IMR-90 (cell line): ENCODE results near the gene NNMT.

Experiments
- CTCF ChIP-seq: conservative IDR thresholded peaks from 2 replicates; pipeline ENCODE4 v1.5.1; 2012; ENCODE audit warnings: mild to moderate bottlenecking, low read depth, low read length, improper control_type of control experiment
- MAFK ChIP-seq: IDR thresholded peaks from 2 replicates; pipeline ENCODE4 v1.6.1; 2012; ENCODE audit warnings: low read depth, low read length, improper control_type of control experiment
- RCOR1 ChIP-seq: IDR thresholded peaks from 2 replicates; pipeline ENCODE4 v1.6.1; 2012; ENCODE audit warnings: mild to moderate bottlenecking, low read length, improper control_type of control experiment; ENCODE audit not compliant: insufficient replicate concordance
- USF2 ChIP-seq: fragments of 150-350 bp; IDR thresholded peaks from 2 replicates; pipeline ENCODE4 v1.6.1; 2017; ENCODE audit warnings: mild to moderate bottlenecking, antibody characterized with exemption, low read length, low read depth

- TF ChIP-seq CTCF, result peak; percentile 62
- TF ChIP-seq USF2, result peak; percentile 16; the same call in 1 of the 2 replicates
- TF ChIP-seq MAFK, result no peak
- TF ChIP-seq RCOR1, result no peak
Observed at GRCh38 chr11:114317787-114318137, 21.6 kb downstream of the NNMT start.
